ENCODE data around the gene BRAP.

GRCh38 chr12:111628505-111629260 is 57.1 kb downstream of the BRAP start:
- TF ChIP-seq CTCF (IDR thresholded peaks at IDR 0.05) = no peak
- no peak for TF ChIP-seq EZH2 (IDR thresholded peaks at IDR 0.05)
- no peak for TF ChIP-seq EZH2phosphoT487 (IDR thresholded peaks at IDR 0.05)

Data from neural progenitor cell (in vitro differentiated cells).